GM18505 (cell line): ENCODE results near the gene GGT7.
"Not testable (repeated sequence)": the region's sequence is repeated elsewhere in the genome, so short reads cannot be mapped to it uniquely, and the experiment has no call there.

Experiments used
- ATAC-seq: cut with Tn5 transposase; IDR thresholded peaks from one replicate; pipeline ENCODE4 v1.9.1; 2021; ENCODE audit not compliant: unreplicated experiment
- POLR2A ChIP-seq: IDR thresholded peaks from 4 replicates; pipeline ENCODE4 v1.6.1; 2011; ENCODE audit warnings: borderline replicate concordance; ENCODE audit not compliant: insufficient read depth, insufficient read length; ENCODE audit errors: extremely low read depth

Gene GGT7

GRCh38 chr20:34872622-34873224 is at the start of gene GGT7:
TSS of gene GGT7 (minus strand) at chr20:34872856. CDS start at chr20:34872815, 41 bp downstream.
- ATAC-seq: peak; percentile 45
- peak; percentile 69 for TF ChIP-seq POLR2A

GRCh38 chr20:34921436-34921835 is 48.8 kb upstream of the GGT7 start:
- no peak for ATAC-seq
- no peak for TF ChIP-seq POLR2A

- ATAC-seq: no peak
- TF ChIP-seq POLR2A: no peak
These were observed 47.4 kb upstream of the GGT7 start for GRCh38 chr20:34920055-34920454.

GRCh38 chr20:34916774-34917354 is 44.2 kb upstream of the GGT7 start:
- no peak for ATAC-seq
- no peak for TF ChIP-seq POLR2A

GRCh38 chr20:34915749-34916455 is 43.2 kb upstream of the GGT7 start:
- TF ChIP-seq POLR2A: no peak
- ATAC-seq: no peak

- ATAC-seq: no peak
- no peak for TF ChIP-seq POLR2A
These were observed 42.5 kb upstream of the GGT7 start for GRCh38 chr20:34915131-34915530.

GRCh38 chr20:34907616-34908469 is 35.2 kb upstream of the GGT7 start:
- no peak for TF ChIP-seq POLR2A
- ATAC-seq: no peak

- ATAC-seq: no peak
- TF ChIP-seq POLR2A: no peak
These were observed 31.6 kb upstream of the GGT7 start for GRCh38 chr20:34904202-34904621.

- ATAC-seq: not testable (repeated sequence)
These were observed 26.1 kb upstream of the GGT7 start for GRCh38 chr20:34898731-34899130.

GRCh38 chr20:34898129-34898528 is 25.5 kb upstream of the GGT7 start:
- ATAC-seq: not testable (repeated sequence)

- TF ChIP-seq POLR2A: no peak
- no peak for ATAC-seq
These were observed 23.5 kb upstream of the GGT7 start for GRCh38 chr20:34896086-34896621.

- TF ChIP-seq POLR2A: no peak
- ATAC-seq: no peak
These were observed 22.8 kb upstream of the GGT7 start for GRCh38 chr20:34895465-34895864.

GRCh38 chr20:34894723-34895122 is 22.1 kb upstream of the GGT7 start:
- no peak for ATAC-seq
- TF ChIP-seq POLR2A: no peak
